Measurements from ENCODE around the gene CLOCK.
"Not testable (repeated sequence)": the region's sequence is repeated elsewhere in the genome, so short reads cannot be mapped to it uniquely, and the experiment has no call there.

GRCh38 chr4:55551964-55552363, 5.3 kb upstream of the CLOCK start:
- TF ChIP-seq YY1 (IDR thresholded peaks at IDR 0.05; ENCODE audit: insufficient read depth, insufficient replicate concordance, low read depth, low read length); PITX1 (CRISPR knock-in tag; IDR thresholded peaks at IDR 0.05); ZNF609 (CRISPR knock-in tag; IDR thresholded peaks at IDR 0.05; ENCODE audit: borderline replicate concordance); ZHX1 (CRISPR knock-in tag; IDR thresholded peaks at IDR 0.05; ENCODE audit: low read depth); ZNF230 (CRISPR knock-in tag; IDR thresholded peaks at IDR 0.05); JUN (CRISPR knock-in tag; IDR thresholded peaks at IDR 0.05); SETDB1 (CRISPR knock-in tag; IDR thresholded peaks at IDR 0.05; ENCODE audit: borderline replicate concordance); ZNF329 (CRISPR knock-in tag; IDR thresholded peaks at IDR 0.05; ENCODE audit: low read depth); ZFP36 (IDR thresholded peaks at IDR 0.05; ENCODE audit: borderline replicate concordance, low read depth, low read length, partially characterized antibody): not testable (repeated sequence)
